ENCODE results near the gene HCCS. TPM values are rescaled to one million over a fixed set of nuclear protein-coding genes. Genes with fewer than 3 reads are reported as not detected.

Gene HCCS
- total RNA-seq, 1 donor from 2014 or later: 12.5 TPM

GRCh38 chrX:11129534-11130105 is 18.5 kb downstream of the HCCS start:
- Histone ChIP-seq H3K27ac (no peak overlapping the region), H3K4me1 (no peaks in the 10 kb centered on the region), H3K36me3 (no peaks in the 10 kb centered on the region), H3K4me3 (no peak overlapping the region), H3K27me3 (no peaks in the 10 kb centered on the region), H3K9me3 (no peaks in the 10 kb centered on the region)
- TF ChIP-seq POLR2AphosphoS5 (IDR thresholded peaks at IDR 0.05; ENCODE audit: insufficient read depth in 1 of 2, low read depth in 1 of 2) (no peak), POLR2A (IDR thresholded peaks at IDR 0.05) (no peak)
- TF ChIP-seq, protein P1, sequence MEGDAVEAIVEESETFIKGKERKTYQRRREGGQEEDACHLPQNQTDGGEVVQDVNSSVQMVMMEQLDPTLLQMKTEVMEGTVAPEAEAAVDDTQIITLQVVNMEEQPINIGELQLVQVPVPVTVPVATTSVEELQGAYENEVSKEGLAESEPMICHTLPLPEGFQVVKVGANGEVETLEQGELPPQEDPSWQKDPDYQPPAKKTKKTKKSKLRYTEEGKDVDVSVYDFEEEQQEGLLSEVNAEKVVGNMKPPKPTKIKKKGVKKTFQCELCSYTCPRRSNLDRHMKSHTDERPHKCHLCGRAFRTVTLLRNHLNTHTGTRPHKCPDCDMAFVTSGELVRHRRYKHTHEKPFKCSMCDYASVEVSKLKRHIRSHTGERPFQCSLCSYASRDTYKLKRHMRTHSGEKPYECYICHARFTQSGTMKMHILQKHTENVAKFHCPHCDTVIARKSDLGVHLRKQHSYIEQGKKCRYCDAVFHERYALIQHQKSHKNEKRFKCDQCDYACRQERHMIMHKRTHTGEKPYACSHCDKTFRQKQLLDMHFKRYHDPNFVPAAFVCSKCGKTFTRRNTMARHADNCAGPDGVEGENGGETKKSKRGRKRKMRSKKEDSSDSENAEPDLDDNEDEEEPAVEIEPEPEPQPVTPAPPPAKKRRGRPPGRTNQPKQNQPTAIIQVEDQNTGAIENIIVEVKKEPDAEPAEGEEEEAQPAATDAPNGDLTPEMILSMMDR (IDR thresholded peaks at IDR 0.05): no peak
- intact Hi-C loops (cut with DNase I): no loop called here
- DNase-seq (ENCODE audit: extremely low spot score in 2 of 2): no peak

DNA sequence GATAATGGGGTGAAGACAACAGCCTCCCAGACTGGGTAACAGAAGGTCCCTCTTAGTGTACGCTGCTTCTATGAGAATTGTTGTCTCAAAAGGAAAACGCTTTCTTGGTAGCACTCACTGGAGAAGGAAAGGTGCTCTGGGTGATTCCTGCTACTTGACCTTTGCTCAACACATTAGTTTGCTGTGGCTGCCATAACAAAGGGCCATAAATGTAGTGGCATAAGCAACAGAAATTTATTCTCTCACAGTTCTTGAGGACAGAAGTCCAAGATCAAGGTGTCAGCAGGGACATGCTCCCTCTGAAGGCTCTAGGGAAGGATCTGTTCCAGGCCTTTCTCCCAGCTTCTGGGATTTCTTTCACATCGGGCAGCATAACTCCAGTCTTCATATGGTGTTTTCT is 19.0 kb downstream of the HCCS start:
- Histone ChIP-seq H3K4me1 (no peaks in the 10 kb centered on the region), H3K36me3 (no peaks in the 10 kb centered on the region), H3K27me3 (no peaks in the 10 kb centered on the region), H3K4me3 (no peak overlapping the region), H3K27ac (no peak overlapping the region), H3K9me3 (no peaks in the 10 kb centered on the region)
- no peak for DNase-seq (ENCODE audit: extremely low spot score in 2 of 2)
- intact Hi-C loops (cut with DNase I): no loop called here
- TF ChIP-seq POLR2AphosphoS5 (IDR thresholded peaks at IDR 0.05; ENCODE audit: insufficient read depth in 1 of 2, low read depth in 1 of 2): no peak
- no peak for TF ChIP-seq POLR2A (IDR thresholded peaks at IDR 0.05)
- TF ChIP-seq, protein P1 (IDR thresholded peaks at IDR 0.05): no peak

GRCh38 chrX:11131146-11131545 is 20.0 kb downstream of the HCCS start:
- no peaks in the 10 kb centered on the region for H3K27me3 ChIP-seq
- no peak overlapping the region for H3K27ac ChIP-seq
- no peaks in the 10 kb centered on the region for H3K9me3 ChIP-seq
- H3K4me1 ChIP-seq: no peaks in the 10 kb centered on the region
- no peaks in the 10 kb centered on the region for H3K36me3 ChIP-seq
- no peak for DNase-seq (ENCODE audit: extremely low spot score in 2 of 2)
- intact Hi-C loops (cut with DNase I): no loop called here
- TF ChIP-seq POLR2AphosphoS5 (IDR thresholded peaks at IDR 0.05; ENCODE audit: insufficient read depth in 1 of 2, low read depth in 1 of 2) (no peak), POLR2A (IDR thresholded peaks at IDR 0.05) (no peak)
- TF ChIP-seq, protein P1 (IDR thresholded peaks at IDR 0.05): no peak
- no peak overlapping the region for H3K4me3 ChIP-seq

DNA sequence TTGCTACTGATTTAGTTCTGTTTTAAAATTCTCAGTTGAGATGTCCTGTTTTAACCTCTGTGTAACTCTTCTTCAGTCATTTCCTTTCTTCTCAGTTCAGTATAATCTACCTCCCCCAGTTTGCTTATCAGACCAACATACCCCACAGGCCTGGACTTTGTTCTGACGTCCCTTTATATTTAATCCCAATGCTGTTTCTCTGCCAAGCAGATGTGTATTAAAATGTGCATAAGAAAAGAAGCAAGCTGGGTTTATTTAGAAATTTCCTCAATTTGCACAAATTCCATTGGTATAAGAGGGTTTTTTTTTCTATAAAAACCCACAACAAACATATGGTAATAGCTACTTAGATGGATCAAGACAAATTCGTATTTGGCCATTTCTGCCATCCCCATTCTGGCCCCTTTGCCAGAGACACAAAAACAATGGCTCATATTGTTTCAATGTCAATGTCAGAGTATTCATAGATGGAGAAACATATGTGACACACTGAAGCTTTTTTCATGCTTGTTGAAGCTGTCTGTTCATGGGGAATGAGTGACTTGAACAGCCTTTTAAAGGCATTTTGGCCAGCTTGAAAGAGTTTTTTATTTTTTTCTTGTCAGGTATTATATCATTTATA is 24.5 kb downstream of the HCCS start:
- no peaks in the 10 kb centered on the region for H3K4me1 ChIP-seq
- DNase-seq (ENCODE audit: extremely low spot score in 2 of 2): no peak

More for the DNA sequence above, 24.5 kb downstream of the HCCS start:
- Histone ChIP-seq H3K9me3 (no peaks in the 10 kb centered on the region), H3K27me3 (no peaks in the 10 kb centered on the region), H3K27ac (no peak overlapping the region), H3K4me3 (no peak overlapping the region), H3K36me3 (no peaks in the 10 kb centered on the region)
- TF ChIP-seq, protein P1 (IDR thresholded peaks at IDR 0.05): no peak
- TF ChIP-seq POLR2A (IDR thresholded peaks at IDR 0.05) (no peak), POLR2AphosphoS5 (IDR thresholded peaks at IDR 0.05; ENCODE audit: insufficient read depth in 1 of 2, low read depth in 1 of 2) (no peak)
- intact Hi-C loops (cut with DNase I): no loop called here
